Measurements from ENCODE around the gene WDFY4.

- TF ChIP-seq EZH2 (IDR thresholded peaks at IDR 0.05; ENCODE audit: insufficient read depth, low read length) (no peak), CTCF (IDR thresholded peaks at IDR 0.05; ENCODE audit: insufficient read depth, low read depth, low read length) (no peak)
These were observed 239.1 kb downstream of the WDFY4 start for GRCh38 chr10:48923748-48924147.

All from astrocyte (in vitro differentiated cells and primary cell).